Peyer's patch (tissue), 4 donors: ENCODE data around the gene THBD. TPM values are rescaled to one million over a fixed set of nuclear protein-coding genes. Genes with fewer than 3 reads are reported as not detected.

Source experiments
- DNase-seq, 3 donors: peaks; one replicate each; pipeline ENCODE4 v3.0.0-alpha.2; 2017 to 2019
- H3K27ac ChIP-seq, 4 donors: fragments of 200-600 bp; sonication (generic); one replicate each; pipeline ENCODE4 v1.5.1; 2016 to 2019
- H3K27me3 ChIP-seq, 2 donors: fragments of 200-600 bp; sonication (generic); one replicate each; pipeline ENCODE4 v1.5.1; 2019
- H3K36me3 ChIP-seq, 3 donors: fragments of 200-600 bp; sonication (generic); one replicate each; pipeline ENCODE4 v1.5.1; 2016 to 2019
- H3K4me1 ChIP-seq, 4 donors: fragments of 200-600 bp; sonication (generic); one replicate each; pipeline ENCODE4 v1.5.1; 2016 to 2019
- H3K4me3 ChIP-seq, 4 donors: fragments of 200-600 bp; sonication (generic); 1 replicate in 3 of 4; 2 replicates in 1 of 4; pipeline ENCODE4 v1.5.1; 2016 to 2019; ENCODE audit warnings: mild to moderate bottlenecking in 1 of 4
- H3K9me3 ChIP-seq, 4 donors: fragments of 200-600 bp; sonication (generic); one replicate each; pipeline ENCODE4 v1.5.1; 2016 to 2019; ENCODE audit warnings: mild to moderate bottlenecking in 1 of 4
- CTCF ChIP-seq, 6 experiments: fragments of 450-650 bp in 4 of 6; fragments of 200-600 bp in 2 of 6; sonication (generic) in 1 of 6; IDR thresholded peaks; one replicate each; pipeline ENCODE4 v1.5.1; 2017 to 2019; ENCODE audit warnings: antibody characterized with exemption in 6 of 6, mild to moderate bottlenecking in 3 of 6, moderate library complexity in 1 of 6
- POLR2A ChIP-seq, 2 donors: fragments of 450-650 bp; IDR thresholded peaks; one replicate each; pipeline ENCODE4 v1.5.1; 2017; ENCODE audit warnings: antibody characterized with exemption in 2 of 2, mild to moderate bottlenecking in 2 of 2, moderate library complexity in 2 of 2
- total RNA-seq, 4 donors: library from RNA; depleted of rRNA; stranded (reverse); fragments of >200 nt; gene quantifications; one replicate each; pipeline ENCODE4 v1.1.0, GENCODE V29; 2016

THBD gene
- total RNA-seq, 4 donors from 2014 or later, result 7.9 to 31.4 (median 12.9) TPM

- no peaks in the 10 kb centered on the region for H3K36me3 ChIP-seq
- TF ChIP-seq POLR2A (IDR thresholded peaks at IDR 0.05) (no peak), CTCF (IDR thresholded peaks at IDR 0.05) (no peak)
- no peak overlapping the region for H3K27ac ChIP-seq
- H3K4me1 ChIP-seq, result no peaks in the 10 kb centered on the region
- no peak for DNase-seq
- no peak overlapping the region for H3K4me3 ChIP-seq
- H3K9me3 ChIP-seq, result no peaks in the 10 kb centered on the region
- H3K27me3 ChIP-seq, result no peaks in the 10 kb centered on the region
Observed at GRCh38 chr20:23008667-23009066, 40.8 kb downstream of the THBD start.

GRCh38 chr20:23007886-23008655, 41.4 kb downstream of the THBD start:
- no peak overlapping the region for H3K27ac ChIP-seq
- no peaks in the 10 kb centered on the region for H3K36me3 ChIP-seq
- DNase-seq, result no peak
- no peaks in the 10 kb centered on the region for H3K9me3 ChIP-seq
- no peak overlapping the region for H3K4me3 ChIP-seq
- no peaks in the 10 kb centered on the region for H3K4me1 ChIP-seq
- H3K27me3 ChIP-seq, result no peaks in the 10 kb centered on the region
- TF ChIP-seq POLR2A (IDR thresholded peaks at IDR 0.05), result no peak
- TF ChIP-seq CTCF (IDR thresholded peaks at IDR 0.05), result no peak

- Histone ChIP-seq H3K36me3 (no peaks in the 10 kb centered on the region), H3K4me1 (no peaks in the 10 kb centered on the region), H3K27ac (no peak overlapping the region), H3K4me3 (no peak overlapping the region), H3K27me3 (no peaks in the 10 kb centered on the region), H3K9me3 (no peaks in the 10 kb centered on the region)
- no peak for TF ChIP-seq POLR2A (IDR thresholded peaks at IDR 0.05)
- no peak for TF ChIP-seq CTCF (IDR thresholded peaks at IDR 0.05)
- DNase-seq, result no peak
Observed at GRCh38 chr20:23007462-23007861, 42.0 kb downstream of the THBD start.

DNA sequence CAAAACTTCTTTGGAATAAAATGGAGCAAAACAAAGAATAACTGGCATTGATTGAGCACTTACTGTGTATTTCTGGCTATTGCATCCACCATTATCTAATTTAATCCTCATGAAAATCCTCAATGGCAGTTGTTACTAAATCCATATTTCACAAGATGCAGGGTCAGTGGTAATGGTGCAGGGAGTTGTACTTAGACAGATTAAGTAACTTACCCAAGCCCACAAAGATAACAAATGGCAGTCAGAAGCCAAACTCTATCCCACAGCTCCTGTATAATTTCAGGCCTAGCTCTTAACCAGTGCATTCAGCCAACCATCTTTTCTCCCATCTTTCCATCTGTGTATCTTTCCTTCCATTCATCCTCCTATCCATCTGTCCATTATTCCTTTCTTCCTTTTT, 43.7 kb downstream of the THBD start:
- no peak overlapping the region for H3K4me3 ChIP-seq
- no peaks in the 10 kb centered on the region for H3K9me3 ChIP-seq
- H3K27me3 ChIP-seq, result no peaks in the 10 kb centered on the region
- DNase-seq, result no peak
- no peak overlapping the region for H3K27ac ChIP-seq
- H3K36me3 ChIP-seq, result no peaks in the 10 kb centered on the region
- no peaks in the 10 kb centered on the region for H3K4me1 ChIP-seq
- TF ChIP-seq CTCF (IDR thresholded peaks at IDR 0.05) (no peak), POLR2A (IDR thresholded peaks at IDR 0.05) (no peak)

GRCh38 chr20:23003881-23004460, 45.5 kb downstream of the THBD start:
- H3K9me3 ChIP-seq, result no peaks in the 10 kb centered on the region
- H3K27ac ChIP-seq, result no peak overlapping the region
- TF ChIP-seq CTCF (IDR thresholded peaks at IDR 0.05), result no peak
- no peak for TF ChIP-seq POLR2A (IDR thresholded peaks at IDR 0.05)
- no peak overlapping the region for H3K4me3 ChIP-seq
- no peaks in the 10 kb centered on the region for H3K27me3 ChIP-seq
- DNase-seq, result no peak
- H3K36me3 ChIP-seq, result no peaks in the 10 kb centered on the region
- no peaks in the 10 kb centered on the region for H3K4me1 ChIP-seq
